Stimulated activated CD8-positive, alpha-beta memory T cell treated with anti-CD3 and anti-CD28 coated beads, Interleukin-4, amount 100 ng/mL, for 24 hours (primary cell): ENCODE results near the gene TRAF3IP1.

ENCODE experiments used
- DNase-seq: peaks from one replicate; pipeline ENCODE4 v3.0.0-alpha.2; 2020; ENCODE audit warnings: low read depth

TRAF3IP1 gene

DNA sequence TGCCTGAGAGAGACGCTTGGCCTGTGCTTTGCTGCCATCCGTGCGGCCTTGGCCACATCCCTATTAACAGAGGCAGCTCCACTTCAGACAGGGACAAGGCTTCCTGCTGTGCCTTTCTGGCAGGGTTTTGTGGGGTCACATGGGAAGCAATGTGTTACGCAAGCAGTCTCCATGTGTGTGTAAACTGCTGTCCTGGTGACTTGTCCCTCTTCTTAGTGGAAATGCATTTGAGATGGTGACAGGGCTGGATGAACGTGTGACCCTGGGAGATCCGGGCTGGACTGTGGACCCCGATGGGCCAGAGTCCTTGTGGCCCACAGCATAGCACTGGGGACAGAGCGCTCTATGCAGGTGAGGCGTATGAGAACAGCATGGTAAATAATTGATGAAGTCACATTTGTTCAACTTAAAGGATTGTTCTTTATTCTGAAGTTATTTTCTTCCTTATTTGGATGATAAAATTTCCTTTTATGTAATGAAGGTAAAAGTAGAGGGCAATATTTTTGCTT lies 129.6 kb downstream of the TRAF3IP1 start:
- DNase-seq = no peak

GRCh38 chr2:238450440-238450861 lies 130.1 kb downstream of the TRAF3IP1 start:
- DNase-seq = no peak
